PC-9 (cell line): ENCODE measurements around the gene ATP10B. TPM values are rescaled to one million over a fixed set of nuclear protein-coding genes. Genes with fewer than 3 reads are reported as not detected.

Experiments used
- BruUV-seq: library from RNA; stranded (reverse); fragments of 400-500 nt; replicated peaks from 2 replicates; lab custom pipeline; 2021; lab: Mats Ljungman, UMichigan
- CTCF ChIA-PET: fragments of 300-600 bp; sonication (Branson Sonifier 250); formaldehyde crosslinking; loops from one replicate; lab custom pipeline; 2022; ENCODE audit warnings: antibody characterized with exemption; lab: Charles Lee
- POLR2A ChIA-PET: fragments of 300-600 bp; sonication (Branson Sonifier 250); formaldehyde crosslinking; loops from one replicate; lab custom pipeline; 2022; ENCODE audit warnings: antibody characterized with exemption; ENCODE audit not compliant: unreplicated experiment; lab: Charles Lee
- DNase-seq, 2 experiments: peaks; one replicate each; pipeline versions ENCODE4 v3.0.0 to v3.0.0-alpha.2; 2015 to 2022; ENCODE audit warnings: mixed read lengths in 1 of 2
- H2AFZ ChIP-seq: fragments of 200-600 bp; sonication (generic); 2 replicates; pipeline ENCODE4 v1.8.1; 2017; ENCODE audit warnings: antibody characterized with exemption
- H3F3A ChIP-seq: fragments of 200-600 bp; sonication (generic); 2 replicates; pipeline ENCODE4 v1.8.1; 2017; ENCODE audit warnings: antibody characterized with exemption, mild to moderate bottlenecking, low read depth; ENCODE audit not compliant: insufficient read depth
- H3K27ac ChIP-seq: fragments of 200-600 bp; sonication (generic); 2 replicates; pipeline ENCODE4 v1.6.1; 2016; ENCODE audit warnings: mixed run types
- H3K27me3 ChIP-seq: fragments of 200-600 bp; sonication (generic); 2 replicates; pipeline ENCODE4 v1.6.1; 2016; ENCODE audit warnings: low read depth, mixed run types; ENCODE audit not compliant: insufficient read depth
- H3K36me3 ChIP-seq: fragments of 200-600 bp; sonication (generic); 2 replicates; pipeline ENCODE4 v1.6.1; 2016; ENCODE audit warnings: low read depth, mixed run types
- H3K4me1 ChIP-seq: fragments of 200-600 bp; sonication (generic); replicated peaks from 2 replicates; pipeline ENCODE4 v1.6.1; 2016; ENCODE audit warnings: mixed run types; ENCODE audit not compliant: insufficient read depth
- H3K4me2 ChIP-seq: fragments of 200-600 bp; sonication (generic); 2 replicates; pipeline ENCODE4 v1.6.1; 2017; ENCODE audit warnings: mixed run types
- H3K4me3 ChIP-seq: fragments of 200-600 bp; sonication (generic); 2 replicates; pipeline ENCODE4 v1.6.1; 2016; ENCODE audit warnings: mixed run types
- H3K79me2 ChIP-seq: fragments of 200-600 bp; sonication (generic); 2 replicates; pipeline ENCODE4 v1.6.1; 2017; ENCODE audit warnings: low read depth, mixed run types
- H3K9me2 ChIP-seq: fragments of 200-600 bp; sonication (generic); 2 replicates; pipeline ENCODE4 v1.8.1; 2017; ENCODE audit warnings: mild to moderate bottlenecking; ENCODE audit not compliant: insufficient read depth
- H3K9me3 ChIP-seq: fragments of 200-600 bp; sonication (generic); 2 replicates; pipeline ENCODE4 v1.8.1; 2016; ENCODE audit warnings: low read depth; ENCODE audit not compliant: insufficient read depth
- H4K20me1 ChIP-seq: fragments of 200-600 bp; sonication (generic); 2 replicates; pipeline ENCODE4 v1.8.1; 2017; ENCODE audit not compliant: insufficient read depth
- EZH2 ChIP-seq: fragments of 200-600 bp; sonication (generic); IDR thresholded peaks from 2 replicates; pipeline ENCODE4 v1.8.0; 2017; ENCODE audit warnings: antibody characterized with exemption, low read depth
- intact Hi-C: fragments of 100-400 bp; cut with micrococcal nuclease; formaldehyde crosslinking; loops from one replicate; pipeline ENCODE4 v1.10.0; 2022; ENCODE audit not compliant: unreplicated experiment
- total RNA-seq: library from RNA; stranded (reverse); gene quantifications from 2 replicates; pipeline ENCODE4 v1.2.3, GENCODE V29; 2021
- TF ChIP-seq, protein P1 (sequence below): fragments of 200-600 bp; sonication (generic); conservative IDR thresholded peaks from 2 replicates; pipeline ENCODE4 v1.6.1; 2017; ENCODE audit warnings: mixed run types, antibody characterized with exemption, mild to moderate bottlenecking, moderate library complexity

ATP10B gene
- total RNA-seq, 1 experiment from 2014 or later: not detected

DNA sequence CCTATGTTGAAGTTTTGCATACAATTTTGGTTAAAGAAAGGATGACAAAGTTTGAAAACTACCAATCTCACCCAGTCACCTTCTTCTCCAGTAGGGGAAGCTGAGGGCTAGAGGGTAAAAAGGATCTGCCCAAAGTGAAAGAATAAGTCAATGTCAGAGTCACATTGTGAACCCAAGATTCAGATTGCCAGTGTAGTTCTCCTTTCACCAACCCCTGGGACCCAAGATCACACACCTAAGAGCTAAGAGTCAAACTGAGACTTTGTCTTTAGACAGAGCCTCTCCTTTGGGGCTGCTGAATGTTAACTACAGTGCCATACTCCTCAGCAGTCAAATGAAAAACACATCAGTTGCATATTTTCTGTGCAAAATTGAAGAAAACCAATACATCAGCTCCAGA, 210.6 kb downstream of the ATP10B start:
- 0 out of 2 replicates have a peak, but pooled peaks cover 6% of the 10 kb centered on the region for H3K27me3 ChIP-seq
- no peaks in the 10 kb centered on the region for H4K20me1 ChIP-seq
- BruUV-seq: no TSS peak
- H3K79me2 ChIP-seq: no peaks in the 10 kb centered on the region
- H3F3A ChIP-seq: no peaks in the 10 kb centered on the region
- H3K9me2 ChIP-seq: no peaks in the 10 kb centered on the region
- no peak overlapping the region for H3K4me2 ChIP-seq
- H3K27ac ChIP-seq: no peak overlapping the region
- no peaks in the 10 kb centered on the region for H3K4me1 ChIP-seq
- H3K36me3 ChIP-seq: no peaks in the 10 kb centered on the region
- no peak overlapping the region for H3K4me3 ChIP-seq
- intact Hi-C loops: no loop called here
- no peak overlapping the region for H2AFZ ChIP-seq
- TF ChIP-seq, protein P1, sequence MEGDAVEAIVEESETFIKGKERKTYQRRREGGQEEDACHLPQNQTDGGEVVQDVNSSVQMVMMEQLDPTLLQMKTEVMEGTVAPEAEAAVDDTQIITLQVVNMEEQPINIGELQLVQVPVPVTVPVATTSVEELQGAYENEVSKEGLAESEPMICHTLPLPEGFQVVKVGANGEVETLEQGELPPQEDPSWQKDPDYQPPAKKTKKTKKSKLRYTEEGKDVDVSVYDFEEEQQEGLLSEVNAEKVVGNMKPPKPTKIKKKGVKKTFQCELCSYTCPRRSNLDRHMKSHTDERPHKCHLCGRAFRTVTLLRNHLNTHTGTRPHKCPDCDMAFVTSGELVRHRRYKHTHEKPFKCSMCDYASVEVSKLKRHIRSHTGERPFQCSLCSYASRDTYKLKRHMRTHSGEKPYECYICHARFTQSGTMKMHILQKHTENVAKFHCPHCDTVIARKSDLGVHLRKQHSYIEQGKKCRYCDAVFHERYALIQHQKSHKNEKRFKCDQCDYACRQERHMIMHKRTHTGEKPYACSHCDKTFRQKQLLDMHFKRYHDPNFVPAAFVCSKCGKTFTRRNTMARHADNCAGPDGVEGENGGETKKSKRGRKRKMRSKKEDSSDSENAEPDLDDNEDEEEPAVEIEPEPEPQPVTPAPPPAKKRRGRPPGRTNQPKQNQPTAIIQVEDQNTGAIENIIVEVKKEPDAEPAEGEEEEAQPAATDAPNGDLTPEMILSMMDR: no peak
- TF ChIP-seq EZH2: no peak
- no peak for DNase-seq
- CTCF ChIA-PET: no interaction called here
- POLR2A ChIA-PET: no interaction called here
- H3K9me3 ChIP-seq: no peaks in the 10 kb centered on the region

DNA sequence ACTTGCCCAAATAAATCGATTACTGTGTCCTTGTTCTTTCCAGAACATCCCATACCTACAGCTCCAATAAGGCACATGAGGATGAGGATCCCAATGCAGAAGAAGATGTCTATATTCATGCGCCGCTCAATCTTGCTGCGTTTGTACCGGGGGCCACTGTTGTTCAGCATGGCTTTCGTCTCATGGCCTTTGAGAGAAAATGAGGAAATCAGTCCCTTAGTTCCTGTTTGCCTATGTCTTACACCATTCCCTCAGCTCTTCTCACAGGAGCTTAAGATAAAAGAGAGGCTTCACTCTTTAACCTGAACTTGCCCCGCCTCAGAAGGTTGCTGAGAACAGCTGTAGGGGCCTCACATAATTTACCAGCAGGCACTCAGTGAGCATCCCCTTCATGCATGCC, 211.6 kb downstream of the ATP10B start:
- Histone ChIP-seq H2AFZ (no peak overlapping the region), H3K36me3 (no peaks in the 10 kb centered on the region), H3K9me2 (no peaks in the 10 kb centered on the region), H3F3A (no peaks in the 10 kb centered on the region), H3K9me3 (no peaks in the 10 kb centered on the region), H3K4me1 (no peaks in the 10 kb centered on the region), H3K27me3 (0 out of 2 replicates have a peak, but pooled peaks cover 6% of the 10 kb centered on the region), H4K20me1 (no peaks in the 10 kb centered on the region), H3K79me2 (no peaks in the 10 kb centered on the region), H3K4me2 (no peak overlapping the region), H3K27ac (no peak overlapping the region), H3K4me3 (no peak overlapping the region)
- ChIA-PET CTCF (no interaction called here), POLR2A (no interaction called here)
- no peak for DNase-seq
- intact Hi-C loops: no loop called here
- no peak for TF ChIP-seq EZH2
- TF ChIP-seq, protein P1: no peak
- BruUV-seq: no TSS peak

DNA sequence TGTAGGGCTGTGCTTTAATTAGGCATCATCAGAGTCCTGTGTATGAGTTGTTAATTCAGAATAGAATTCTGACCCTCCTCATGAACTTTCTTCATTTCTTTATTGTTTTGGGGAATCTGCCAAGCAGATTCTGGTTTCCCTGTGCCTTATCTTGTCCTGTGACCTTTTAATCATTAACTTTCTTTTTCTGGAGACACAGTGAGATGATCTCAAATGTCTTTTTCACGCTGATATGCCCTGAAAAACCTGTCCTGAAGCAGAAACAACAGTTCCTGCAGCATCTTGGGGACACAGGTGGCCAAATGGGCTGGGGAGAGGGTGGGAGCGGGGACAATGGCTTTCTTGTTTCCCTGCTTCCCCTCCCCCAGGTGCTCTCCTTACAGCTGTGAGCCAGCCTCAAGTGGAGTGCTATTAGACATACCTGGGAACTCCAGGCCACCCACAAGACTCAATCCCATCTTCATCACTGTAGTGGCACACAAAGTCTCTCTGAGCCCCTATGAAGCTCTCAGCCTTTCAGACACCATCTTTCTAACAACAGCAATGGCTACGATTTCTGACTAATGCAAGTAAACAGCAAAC, 213.8 kb downstream of the ATP10B start:
- CTCF ChIA-PET: no interaction called here
- H3K4me2 ChIP-seq: no peak overlapping the region
- no TSS peak for BruUV-seq

More for the DNA sequence above, 213.8 kb downstream of the ATP10B start:
- TF ChIP-seq, protein P1: no peak
- no peak for TF ChIP-seq EZH2
- H3K27ac ChIP-seq: no peak overlapping the region
- H3K4me1 ChIP-seq: no peaks in the 10 kb centered on the region
- H3K36me3 ChIP-seq: no peaks in the 10 kb centered on the region
- POLR2A ChIA-PET: no interaction called here
- H2AFZ ChIP-seq: no peak overlapping the region
- no peak for DNase-seq
- H4K20me1 ChIP-seq: no peaks in the 10 kb centered on the region
- H3K4me3 ChIP-seq: no peak overlapping the region
- no peaks in the 10 kb centered on the region for H3K9me2 ChIP-seq
- no peaks in the 10 kb centered on the region for H3K9me3 ChIP-seq
- intact Hi-C loops: no loop called here
- H3K27me3 ChIP-seq: 0 out of 2 replicates have a peak, but pooled peaks cover 6% of the 10 kb centered on the region
- no peaks in the 10 kb centered on the region for H3F3A ChIP-seq
- H3K79me2 ChIP-seq: no peaks in the 10 kb centered on the region
